ENCODE results near the gene NCAPH2.

Gene NCAPH2

DNA sequence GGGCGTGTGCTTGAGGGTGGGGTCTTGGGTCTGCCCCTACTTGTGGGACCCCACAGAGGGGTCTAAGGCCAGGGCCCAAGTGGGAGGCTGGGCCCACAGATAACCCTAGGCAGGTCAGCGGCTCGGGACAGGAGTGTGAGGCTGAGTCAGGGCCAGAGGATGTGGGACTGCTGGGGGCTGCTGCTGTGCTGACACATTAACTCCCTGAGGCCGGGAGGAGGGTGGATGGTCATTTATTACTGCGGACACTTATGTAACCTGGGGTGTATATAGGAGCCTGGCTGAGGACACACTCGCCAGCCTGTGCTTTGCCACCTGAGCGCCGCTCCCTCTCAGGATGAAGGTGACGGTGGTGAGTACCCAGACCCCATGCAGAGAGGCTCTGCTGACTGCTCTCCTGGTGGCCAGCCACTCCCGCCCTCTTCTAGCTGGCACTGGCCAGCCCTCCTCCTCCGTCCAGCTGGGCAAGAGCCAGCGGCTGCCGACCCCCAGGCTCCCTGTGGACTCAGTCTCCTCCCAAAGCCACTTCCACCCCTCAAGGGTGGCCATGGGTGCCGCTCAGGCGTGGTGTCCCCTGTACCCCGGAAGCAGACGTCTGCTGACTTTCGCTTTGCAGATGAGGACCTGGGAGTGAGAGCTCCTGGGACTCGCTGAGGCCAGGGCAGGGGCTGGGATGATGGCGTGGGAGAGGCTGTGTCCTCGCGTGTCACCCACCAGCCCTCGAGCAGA, 21.3 kb upstream of the NCAPH2 start, which contains the start of gene MIOX:
Gene MIOX (plus strand): TSS at position 299 of the 729 bp plus-strand sequence. CDS start 39 bp downstream, at position 338.
- peak within 1 kb of the TSS; percentile 95 for H3K27ac ChIP-seq
- TF ChIP-seq, protein P1, sequence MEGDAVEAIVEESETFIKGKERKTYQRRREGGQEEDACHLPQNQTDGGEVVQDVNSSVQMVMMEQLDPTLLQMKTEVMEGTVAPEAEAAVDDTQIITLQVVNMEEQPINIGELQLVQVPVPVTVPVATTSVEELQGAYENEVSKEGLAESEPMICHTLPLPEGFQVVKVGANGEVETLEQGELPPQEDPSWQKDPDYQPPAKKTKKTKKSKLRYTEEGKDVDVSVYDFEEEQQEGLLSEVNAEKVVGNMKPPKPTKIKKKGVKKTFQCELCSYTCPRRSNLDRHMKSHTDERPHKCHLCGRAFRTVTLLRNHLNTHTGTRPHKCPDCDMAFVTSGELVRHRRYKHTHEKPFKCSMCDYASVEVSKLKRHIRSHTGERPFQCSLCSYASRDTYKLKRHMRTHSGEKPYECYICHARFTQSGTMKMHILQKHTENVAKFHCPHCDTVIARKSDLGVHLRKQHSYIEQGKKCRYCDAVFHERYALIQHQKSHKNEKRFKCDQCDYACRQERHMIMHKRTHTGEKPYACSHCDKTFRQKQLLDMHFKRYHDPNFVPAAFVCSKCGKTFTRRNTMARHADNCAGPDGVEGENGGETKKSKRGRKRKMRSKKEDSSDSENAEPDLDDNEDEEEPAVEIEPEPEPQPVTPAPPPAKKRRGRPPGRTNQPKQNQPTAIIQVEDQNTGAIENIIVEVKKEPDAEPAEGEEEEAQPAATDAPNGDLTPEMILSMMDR (IDR thresholded peaks at IDR 0.05): no peak
- no peak for TF ChIP-seq ZFX (IDR thresholded peaks at IDR 0.05; ENCODE audit: borderline replicate concordance)

DNA sequence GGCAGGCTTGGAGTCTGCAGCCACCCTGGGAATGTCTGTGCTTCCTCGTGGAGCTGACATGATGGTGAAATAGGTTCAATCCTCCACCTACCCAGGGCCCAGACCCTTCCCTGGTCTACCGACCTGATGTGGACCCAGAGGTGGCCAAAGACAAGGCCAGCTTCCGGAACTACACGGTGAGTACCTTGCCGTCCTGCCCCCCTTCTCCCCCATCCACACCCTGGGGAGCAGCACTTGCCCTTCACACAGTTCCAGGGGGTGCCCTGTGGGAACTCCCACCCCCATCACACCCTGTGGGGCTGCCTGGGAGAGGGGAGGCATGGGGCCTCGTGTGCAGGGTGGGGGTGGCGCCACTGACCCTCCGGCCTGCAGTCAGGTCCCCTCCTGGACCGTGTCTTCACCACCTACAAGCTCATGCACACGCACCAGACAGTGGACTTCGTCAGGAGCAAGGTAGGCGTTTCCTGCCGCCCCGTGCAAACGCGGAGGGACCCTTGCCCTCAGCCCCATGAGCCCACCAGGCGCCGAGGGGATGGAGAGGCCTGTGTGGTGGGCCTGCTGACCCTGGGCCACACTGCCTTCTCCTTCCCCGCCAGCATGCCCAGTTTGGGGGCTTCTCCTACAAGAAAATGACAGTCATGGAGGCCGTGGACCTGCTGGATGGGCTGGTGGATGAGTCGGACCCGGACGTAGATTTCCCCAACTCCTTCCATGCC, 20.6 kb upstream of the NCAPH2 start:
- TF ChIP-seq ZFX (IDR thresholded peaks at IDR 0.05; ENCODE audit: borderline replicate concordance): no peak
- TF ChIP-seq, protein P1 (IDR thresholded peaks at IDR 0.05): no peak
- peak overlapping the region; percentile 95 for H3K27ac ChIP-seq

DNA sequence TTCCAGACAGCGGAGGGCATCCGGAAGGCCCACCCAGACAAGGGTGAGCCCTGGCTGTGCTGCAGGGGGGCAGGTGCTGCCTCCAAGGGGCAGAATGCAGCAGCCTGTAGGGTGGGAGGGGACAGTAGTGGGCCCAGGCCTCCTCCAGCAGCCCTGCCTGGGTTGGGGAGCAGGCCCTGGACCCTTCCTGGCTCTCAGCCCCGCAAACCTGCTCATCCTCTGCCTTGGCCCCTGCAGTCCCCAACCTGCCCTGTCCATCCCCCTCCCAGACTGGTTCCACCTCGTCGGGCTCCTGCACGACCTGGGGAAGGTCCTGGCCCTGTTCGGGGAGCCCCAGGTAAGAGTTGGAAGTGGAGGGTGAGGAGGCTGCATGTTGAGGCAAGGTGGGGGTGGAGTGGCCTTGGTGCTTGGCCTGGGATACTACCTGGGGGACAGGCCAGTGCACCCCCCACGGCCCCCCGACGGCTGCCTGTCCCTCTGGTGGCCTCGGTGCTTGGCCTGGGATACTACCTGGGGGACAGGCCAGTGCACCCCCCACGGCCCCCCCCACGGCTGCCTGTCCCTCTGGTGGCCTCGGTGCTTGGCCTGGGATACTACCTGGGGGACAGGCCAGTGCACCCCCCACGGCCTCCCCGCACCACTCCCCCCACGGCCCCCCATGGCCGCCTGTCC, 19.9 kb upstream of the NCAPH2 start:
- TF ChIP-seq, protein P1 (IDR thresholded peaks at IDR 0.05): no peak
- TF ChIP-seq ZFX (IDR thresholded peaks at IDR 0.05; ENCODE audit: borderline replicate concordance): no peak
- H3K27ac ChIP-seq: no peak overlapping the region

DNA sequence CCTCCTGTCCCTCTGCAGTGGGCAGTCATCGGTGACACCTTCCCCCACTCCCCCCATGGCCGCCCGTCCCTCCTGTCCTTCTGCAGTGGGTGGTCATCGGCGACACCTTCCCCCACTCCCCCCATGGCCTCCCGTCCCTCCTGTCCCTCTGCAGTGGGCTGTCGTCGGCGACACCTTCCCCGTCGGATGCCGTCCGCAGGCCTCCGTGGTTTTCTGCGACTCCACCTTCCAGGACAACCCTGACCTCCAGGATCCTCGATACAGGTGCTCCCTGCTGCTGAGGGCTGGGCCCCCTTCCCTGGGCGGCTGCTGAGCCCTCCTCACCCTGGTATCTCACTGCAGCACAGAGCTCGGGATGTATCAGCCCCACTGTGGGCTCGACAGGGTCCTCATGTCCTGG, 19.1 kb upstream of the NCAPH2 start:
- TF ChIP-seq ZFX (IDR thresholded peaks at IDR 0.05; ENCODE audit: borderline replicate concordance): no peak
- TF ChIP-seq, protein P1 (IDR thresholded peaks at IDR 0.05): no peak

DNA sequence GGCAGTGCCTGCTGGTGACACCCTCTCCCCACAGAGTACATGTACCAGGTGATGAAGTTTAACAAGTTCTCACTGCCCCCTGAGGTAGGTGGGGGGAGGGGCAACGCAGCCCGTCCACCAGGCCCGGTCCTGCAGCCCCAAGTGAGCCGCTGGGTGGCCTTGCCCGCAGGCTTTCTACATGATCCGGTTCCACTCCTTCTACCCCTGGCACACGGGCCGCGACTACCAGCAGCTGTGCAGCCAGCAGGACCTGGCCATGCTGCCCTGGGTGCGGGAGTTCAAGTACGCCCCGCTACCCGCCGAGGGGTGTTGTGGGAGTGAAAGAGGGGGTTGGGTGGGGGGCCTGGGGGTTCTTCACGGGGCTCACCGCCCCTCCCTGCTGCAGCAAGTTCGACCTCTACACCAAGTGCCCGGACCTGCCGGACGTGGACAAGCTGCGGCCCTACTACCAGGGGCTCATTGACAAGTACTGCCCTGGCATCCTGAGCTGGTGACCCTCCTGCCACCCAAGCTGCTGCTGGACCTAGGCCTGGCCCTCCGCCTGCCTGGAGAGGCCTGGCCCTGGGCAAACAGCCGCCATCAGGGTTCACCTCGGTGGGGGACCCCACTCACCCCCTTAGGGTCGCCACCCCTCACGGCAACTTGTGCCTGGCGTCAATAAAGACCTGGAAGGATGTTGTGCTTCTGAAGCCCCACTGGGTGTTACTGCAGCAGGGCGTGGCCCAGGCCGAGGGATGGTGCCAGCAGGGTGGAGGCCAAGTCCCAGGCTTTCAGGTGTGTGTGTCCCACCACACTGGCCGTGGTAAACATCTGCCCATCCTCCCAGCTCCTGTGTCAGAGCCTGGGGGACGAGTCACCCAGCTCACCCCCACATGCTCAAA, 18.4 kb upstream of the NCAPH2 start:
- TF ChIP-seq, protein P1 (IDR thresholded peaks at IDR 0.05): no peak
- TF ChIP-seq ZFX (IDR thresholded peaks at IDR 0.05; ENCODE audit: borderline replicate concordance): no peak
- H3K27ac ChIP-seq: no peak overlapping the region

More for the DNA sequence above, 19.1 kb upstream of the NCAPH2 start:
- H3K27ac ChIP-seq: no peak overlapping the region

DNA sequence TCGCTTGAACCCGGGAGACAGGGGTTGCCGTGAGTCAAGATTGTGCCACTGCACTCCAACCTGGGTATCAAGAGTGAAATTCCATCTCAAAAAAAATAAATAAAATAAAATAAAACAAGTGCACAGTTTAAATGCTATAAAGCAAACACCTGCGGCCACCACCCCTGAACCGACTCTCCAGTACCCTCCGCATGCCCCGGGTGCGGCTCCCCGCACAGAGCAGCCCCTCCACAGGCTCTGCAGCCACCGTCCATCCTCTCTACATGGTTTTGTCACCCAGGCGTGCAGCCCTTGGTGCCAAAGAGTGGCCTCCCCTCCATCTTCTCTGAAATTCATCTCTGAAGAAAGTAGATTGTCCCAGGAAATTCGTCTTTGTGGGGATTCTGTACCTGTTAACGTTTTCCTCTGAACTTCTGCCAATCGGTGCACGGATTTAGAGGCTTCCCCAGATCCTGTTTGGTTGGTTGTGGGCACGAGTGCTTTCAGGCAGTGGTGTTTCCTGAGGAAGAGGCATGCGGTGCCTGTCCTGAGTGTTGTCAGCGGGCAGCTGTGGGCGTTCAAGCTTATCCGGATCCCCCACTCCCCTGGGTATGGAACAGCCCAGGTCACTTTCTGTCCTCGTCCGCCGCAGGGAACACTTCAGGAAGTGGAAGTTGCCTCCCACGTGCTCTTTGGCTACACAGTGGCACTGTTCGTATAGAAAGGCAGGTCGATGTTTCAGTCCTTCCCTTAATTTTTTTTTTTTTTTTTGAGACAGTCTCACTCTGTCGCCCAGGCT, 17.3 kb upstream of the NCAPH2 start:
- no peak overlapping the region for H3K27ac ChIP-seq
- no peak for TF ChIP-seq ZFX (IDR thresholded peaks at IDR 0.05; ENCODE audit: borderline replicate concordance)
- TF ChIP-seq, protein P1 (IDR thresholded peaks at IDR 0.05): no peak
